OCI-LY1 (cell line): ENCODE measurements around the gene RABGAP1.
A peak's percentile ranks its signal among the peaks of the same experiment; 100 is the strongest.

Source experiments
- H2AFZ ChIP-seq: fragments of 200-600 bp; sonication (generic), shearing (Covaris generic); 2 replicates; pipeline ENCODE4 v1.6.0; 2014; ENCODE audit warnings: antibody characterized with exemption, mild to moderate bottlenecking, low read length
- H3F3A ChIP-seq: fragments of 200-600 bp; sonication (generic), shearing (Covaris generic); 2 replicates; pipeline ENCODE4 v1.6.0; 2014; ENCODE audit warnings: mild to moderate bottlenecking, antibody characterized with exemption, low read length, moderate library complexity; ENCODE audit not compliant: insufficient read depth
- H3K27ac ChIP-seq: fragments of 200-600 bp; sonication (generic); 2 replicates; pipeline ENCODE4 v1.5.1; 2014; ENCODE audit warnings: low read length, mixed run types, mild to moderate bottlenecking, low read depth; ENCODE audit not compliant: poor library complexity, severe bottlenecking
- H3K27me3 ChIP-seq: fragments of 200-600 bp; sonication (generic); 2 replicates; pipeline ENCODE4 v1.6.0; 2014; ENCODE audit warnings: antibody characterized with exemption, mild to moderate bottlenecking, low read length, moderate library complexity; ENCODE audit not compliant: insufficient read depth
- H3K36me3 ChIP-seq: fragments of 200-600 bp; sonication (generic); 2 replicates; pipeline ENCODE4 v1.6.1; 2014; ENCODE audit warnings: mild to moderate bottlenecking, antibody characterized with exemption, low read length, moderate library complexity, mixed read lengths; ENCODE audit not compliant: insufficient read depth
- H3K4me1 ChIP-seq: fragments of 200-600 bp; sonication (generic); 2 replicates; pipeline ENCODE4 v1.5.1; 2014; ENCODE audit warnings: mild to moderate bottlenecking, low read length, moderate library complexity; ENCODE audit not compliant: insufficient read depth, severe bottlenecking
- H3K4me2 ChIP-seq: fragments of 200-600 bp; sonication (generic), shearing (Covaris generic); 2 replicates; pipeline ENCODE4 v1.6.1; 2014; ENCODE audit warnings: low read length
- H3K4me3 ChIP-seq: fragments of 200-600 bp; sonication (generic); 2 replicates; pipeline ENCODE4 v1.5.1; 2014; ENCODE audit warnings: low read length, low read depth, mild to moderate bottlenecking, mixed read lengths; ENCODE audit not compliant: poor library complexity, severe bottlenecking
- H3K79me2 ChIP-seq: fragments of 200-600 bp; shearing (Covaris generic); 2 replicates; pipeline ENCODE4 v1.6.1; 2016; ENCODE audit warnings: mixed run types, low read length, mixed read lengths; ENCODE audit not compliant: insufficient read depth
- H3K9ac ChIP-seq: fragments of 200-600 bp; sonication (generic), shearing (Covaris generic); 2 replicates; pipeline ENCODE4 v1.6.1; 2014; ENCODE audit warnings: mild to moderate bottlenecking, low read length, mixed read lengths
- H3K9me2 ChIP-seq: fragments of 200-600 bp; sonication (generic), shearing (Covaris generic); 2 replicates; pipeline ENCODE4 v1.6.1; 2014; ENCODE audit warnings: low read depth, mild to moderate bottlenecking, low read length, mixed read lengths
- H3K9me3 ChIP-seq: fragments of 200-600 bp; shearing (Covaris generic); 2 replicates; pipeline ENCODE4 v1.6.1; 2014; ENCODE audit warnings: low read length, mixed read lengths
- H4K20me1 ChIP-seq: fragments of 200-600 bp; sonication (generic), shearing (Covaris generic); 2 replicates; pipeline ENCODE4 v1.6.0; 2016; ENCODE audit warnings: mild to moderate bottlenecking, low read length; ENCODE audit not compliant: insufficient read depth
- EZH2 ChIP-seq: fragments of 200-600 bp; sonication (generic), shearing (Covaris generic); IDR thresholded peaks from 2 replicates; pipeline ENCODE4 v1.8.0; 2017; ENCODE audit warnings: borderline replicate concordance, mixed run types, mild to moderate bottlenecking, antibody characterized with exemption, low read length, moderate library complexity, mixed read lengths
- TF ChIP-seq, protein P1 (sequence below): fragments of 200-600 bp; sonication (generic), shearing (Covaris generic); IDR thresholded peaks from 2 replicates; pipeline ENCODE4 v1.5.1; 2017; ENCODE audit warnings: mild to moderate bottlenecking, antibody characterized with exemption, low read length, moderate library complexity, mixed read lengths

RABGAP1 gene

DNA sequence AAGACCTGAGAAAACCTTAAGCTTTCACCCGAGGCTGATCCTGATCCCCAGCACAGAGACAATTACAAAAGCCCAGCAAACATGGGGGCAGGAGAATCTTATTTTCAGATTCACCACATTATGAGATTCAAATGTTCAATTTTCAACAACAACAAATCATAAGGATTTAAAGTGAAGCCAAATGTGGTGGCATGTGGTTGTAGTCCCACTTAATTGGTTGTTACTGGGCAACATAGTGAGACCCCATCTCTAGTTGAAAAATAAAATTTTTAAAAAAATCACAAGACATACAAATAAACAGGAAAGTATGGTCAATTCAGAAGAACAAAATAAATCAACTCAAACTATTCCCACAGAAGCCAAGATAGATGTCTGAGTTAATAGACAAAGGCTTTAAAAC lies 3.9 kb upstream of the RABGAP1 start:
- Histone ChIP-seq H3K9me2 (no peaks in the 10 kb centered on the region), H3K4me2 (no peak overlapping the region), H3K4me3 (no peak overlapping the region), H3K9me3 (no peaks in the 10 kb centered on the region), H3K4me1 (peaks cover 22% of the 10 kb centered on the region), H4K20me1 (no peaks in the 10 kb centered on the region), H3K79me2 (peaks cover 24% of the 10 kb centered on the region), H3K36me3 (peaks cover 22% of the 10 kb centered on the region), H2AFZ (no peak overlapping the region), H3K27ac (no peak overlapping the region), H3K9ac (no peak overlapping the region), H3K27me3 (no peaks in the 10 kb centered on the region), H3F3A (no peaks in the 10 kb centered on the region; the same call in 1 of the 2 replicates)
- TF ChIP-seq, protein P1, sequence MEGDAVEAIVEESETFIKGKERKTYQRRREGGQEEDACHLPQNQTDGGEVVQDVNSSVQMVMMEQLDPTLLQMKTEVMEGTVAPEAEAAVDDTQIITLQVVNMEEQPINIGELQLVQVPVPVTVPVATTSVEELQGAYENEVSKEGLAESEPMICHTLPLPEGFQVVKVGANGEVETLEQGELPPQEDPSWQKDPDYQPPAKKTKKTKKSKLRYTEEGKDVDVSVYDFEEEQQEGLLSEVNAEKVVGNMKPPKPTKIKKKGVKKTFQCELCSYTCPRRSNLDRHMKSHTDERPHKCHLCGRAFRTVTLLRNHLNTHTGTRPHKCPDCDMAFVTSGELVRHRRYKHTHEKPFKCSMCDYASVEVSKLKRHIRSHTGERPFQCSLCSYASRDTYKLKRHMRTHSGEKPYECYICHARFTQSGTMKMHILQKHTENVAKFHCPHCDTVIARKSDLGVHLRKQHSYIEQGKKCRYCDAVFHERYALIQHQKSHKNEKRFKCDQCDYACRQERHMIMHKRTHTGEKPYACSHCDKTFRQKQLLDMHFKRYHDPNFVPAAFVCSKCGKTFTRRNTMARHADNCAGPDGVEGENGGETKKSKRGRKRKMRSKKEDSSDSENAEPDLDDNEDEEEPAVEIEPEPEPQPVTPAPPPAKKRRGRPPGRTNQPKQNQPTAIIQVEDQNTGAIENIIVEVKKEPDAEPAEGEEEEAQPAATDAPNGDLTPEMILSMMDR, result no peak
- TF ChIP-seq EZH2, result no peak

DNA sequence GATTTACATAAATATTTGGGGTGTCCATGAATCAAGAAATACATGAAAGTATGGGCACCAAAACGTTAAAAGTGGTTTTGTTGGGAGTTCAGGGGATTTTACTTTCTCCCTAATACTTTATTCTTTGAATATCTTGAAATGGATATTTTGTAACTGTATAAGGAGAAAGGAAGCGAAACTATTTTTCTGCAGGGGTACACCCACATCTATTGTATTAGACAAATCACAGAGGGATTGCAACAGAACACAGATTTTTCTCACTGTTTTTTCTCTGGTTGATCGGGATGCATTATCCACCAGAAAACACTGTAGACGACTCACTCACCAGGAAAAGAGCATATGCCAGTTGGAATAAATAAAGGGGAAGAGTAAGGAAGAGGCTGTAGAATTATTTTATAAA lies 1.2 kb upstream of the RABGAP1 start:
- no peak overlapping the region for H3K4me3 ChIP-seq
- peaks cover 24% of the 10 kb centered on the region for H3K4me1 ChIP-seq
- H3K9me3 ChIP-seq, result no peaks in the 10 kb centered on the region
- H3K79me2 ChIP-seq, result peaks cover 34% of the 10 kb centered on the region
- H3K9ac ChIP-seq, result no peak overlapping the region
- H4K20me1 ChIP-seq, result no peaks in the 10 kb centered on the region
- H3K36me3 ChIP-seq, result peaks cover 25% of the 10 kb centered on the region
- no peaks in the 10 kb centered on the region for H3K27me3 ChIP-seq
- no peaks in the 10 kb centered on the region; the same call in 1 of the 2 replicates for H3F3A ChIP-seq
- TF ChIP-seq, protein P1, result no peak
- no peak for TF ChIP-seq EZH2
- no peak overlapping the region for H3K27ac ChIP-seq
- H3K4me2 ChIP-seq, result no peak overlapping the region; the same call in 1 of the 2 replicates
- no peak overlapping the region for H2AFZ ChIP-seq
- no peaks in the 10 kb centered on the region for H3K9me2 ChIP-seq

DNA sequence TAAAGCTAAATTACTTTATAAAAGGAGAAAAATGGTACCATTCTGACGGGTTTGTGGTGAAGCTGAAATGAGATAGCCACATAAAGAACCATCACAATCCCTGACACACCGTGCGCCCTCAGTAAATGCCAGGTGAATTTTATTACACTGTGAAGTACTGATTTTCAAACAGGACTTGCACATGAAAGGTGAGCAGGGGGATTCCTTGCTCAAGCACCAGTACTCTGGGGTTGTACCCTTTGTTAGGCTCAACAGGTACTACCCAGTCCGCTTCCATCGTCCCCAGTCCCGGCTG lies 419 bp upstream of the RABGAP1 start:
- Histone ChIP-seq H3K9me3 (no peaks in the 10 kb centered on the region), H4K20me1 (no peaks in the 10 kb centered on the region), H3K27me3 (no peaks in the 10 kb centered on the region), H3K4me2 (peak overlapping the region; percentile 70), H3K9me2 (no peaks in the 10 kb centered on the region), H3F3A (no peaks in the 10 kb centered on the region; the same call in 1 of the 2 replicates), H3K27ac (peak overlapping the region; percentile 32), H3K79me2 (peaks cover 42% of the 10 kb centered on the region), H2AFZ (no peak overlapping the region), H3K4me1 (peaks cover 32% of the 10 kb centered on the region), H3K9ac (peak overlapping the region; percentile 58), H3K36me3 (peaks cover 25% of the 10 kb centered on the region), H3K4me3 (peak overlapping the region; percentile 56)
- TF ChIP-seq EZH2, result no peak
- TF ChIP-seq, protein P1, result no peak
